Measurements from ENCODE around the gene ERGIC3.

DNA sequence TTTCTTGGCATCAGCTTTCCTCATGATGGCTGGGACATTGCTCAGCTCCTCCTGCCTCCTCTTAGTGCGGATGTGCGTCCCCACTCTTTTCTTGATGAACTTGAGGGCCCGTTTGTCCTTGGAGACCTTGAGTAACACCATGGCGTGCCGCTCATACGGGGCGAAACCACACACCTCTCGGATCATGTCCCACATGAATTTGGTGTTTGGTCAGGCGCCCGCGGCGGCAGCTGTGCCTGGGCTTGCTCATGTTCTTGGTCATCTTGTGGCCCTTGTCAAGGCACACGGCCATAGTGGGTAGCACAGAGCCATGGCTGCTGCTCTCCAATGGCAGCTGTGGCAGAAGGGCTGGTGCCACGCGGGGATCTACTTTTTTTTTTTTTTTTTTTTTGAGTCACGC, 2.6 kb downstream of the ERGIC3 start:
- TF ChIP-seq ZBTB1 (tag by site-specific recombination; IDR thresholded peaks at IDR 0.05): no peak
- TF ChIP-seq ZNF792 (tag by site-specific recombination; IDR thresholded peaks at IDR 0.05): no peak
- TF ChIP-seq ZNF133 (tag by site-specific recombination; IDR thresholded peaks at IDR 0.05): no peak
- TF ChIP-seq, protein P1, sequence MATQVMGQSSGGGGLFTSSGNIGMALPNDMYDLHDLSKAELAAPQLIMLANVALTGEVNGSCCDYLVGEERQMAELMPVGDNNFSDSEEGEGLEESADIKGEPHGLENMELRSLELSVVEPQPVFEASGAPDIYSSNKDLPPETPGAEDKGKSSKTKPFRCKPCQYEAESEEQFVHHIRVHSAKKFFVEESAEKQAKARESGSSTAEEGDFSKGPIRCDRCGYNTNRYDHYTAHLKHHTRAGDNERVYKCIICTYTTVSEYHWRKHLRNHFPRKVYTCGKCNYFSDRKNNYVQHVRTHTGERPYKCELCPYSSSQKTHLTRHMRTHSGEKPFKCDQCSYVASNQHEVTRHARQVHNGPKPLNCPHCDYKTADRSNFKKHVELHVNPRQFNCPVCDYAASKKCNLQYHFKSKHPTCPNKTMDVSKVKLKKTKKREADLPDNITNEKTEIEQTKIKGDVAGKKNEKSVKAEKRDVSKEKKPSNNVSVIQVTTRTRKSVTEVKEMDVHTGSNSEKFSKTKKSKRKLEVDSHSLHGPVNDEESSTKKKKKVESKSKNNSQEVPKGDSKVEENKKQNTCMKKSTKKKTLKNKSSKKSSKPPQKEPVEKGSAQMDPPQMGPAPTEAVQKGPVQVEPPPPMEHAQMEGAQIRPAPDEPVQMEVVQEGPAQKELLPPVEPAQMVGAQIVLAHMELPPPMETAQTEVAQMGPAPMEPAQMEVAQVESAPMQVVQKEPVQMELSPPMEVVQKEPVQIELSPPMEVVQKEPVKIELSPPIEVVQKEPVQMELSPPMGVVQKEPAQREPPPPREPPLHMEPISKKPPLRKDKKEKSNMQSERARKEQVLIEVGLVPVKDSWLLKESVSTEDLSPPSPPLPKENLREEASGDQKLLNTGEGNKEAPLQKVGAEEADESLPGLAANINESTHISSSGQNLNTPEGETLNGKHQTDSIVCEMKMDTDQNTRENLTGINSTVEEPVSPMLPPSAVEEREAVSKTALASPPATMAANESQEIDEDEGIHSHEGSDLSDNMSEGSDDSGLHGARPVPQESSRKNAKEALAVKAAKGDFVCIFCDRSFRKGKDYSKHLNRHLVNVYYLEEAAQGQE (tag by site-specific recombination; IDR thresholded peaks at IDR 0.05): no peak
- TF ChIP-seq, protein P2, sequence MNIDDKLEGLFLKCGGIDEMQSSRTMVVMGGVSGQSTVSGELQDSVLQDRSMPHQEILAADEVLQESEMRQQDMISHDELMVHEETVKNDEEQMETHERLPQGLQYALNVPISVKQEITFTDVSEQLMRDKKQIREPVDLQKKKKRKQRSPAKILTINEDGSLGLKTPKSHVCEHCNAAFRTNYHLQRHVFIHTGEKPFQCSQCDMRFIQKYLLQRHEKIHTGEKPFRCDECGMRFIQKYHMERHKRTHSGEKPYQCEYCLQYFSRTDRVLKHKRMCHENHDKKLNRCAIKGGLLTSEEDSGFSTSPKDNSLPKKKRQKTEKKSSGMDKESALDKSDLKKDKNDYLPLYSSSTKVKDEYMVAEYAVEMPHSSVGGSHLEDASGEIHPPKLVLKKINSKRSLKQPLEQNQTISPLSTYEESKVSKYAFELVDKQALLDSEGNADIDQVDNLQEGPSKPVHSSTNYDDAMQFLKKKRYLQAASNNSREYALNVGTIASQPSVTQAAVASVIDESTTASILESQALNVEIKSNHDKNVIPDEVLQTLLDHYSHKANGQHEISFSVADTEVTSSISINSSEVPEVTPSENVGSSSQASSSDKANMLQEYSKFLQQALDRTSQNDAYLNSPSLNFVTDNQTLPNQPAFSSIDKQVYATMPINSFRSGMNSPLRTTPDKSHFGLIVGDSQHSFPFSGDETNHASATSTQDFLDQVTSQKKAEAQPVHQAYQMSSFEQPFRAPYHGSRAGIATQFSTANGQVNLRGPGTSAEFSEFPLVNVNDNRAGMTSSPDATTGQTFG (tag by site-specific recombination; IDR thresholded peaks at IDR 0.05; ENCODE audit: borderline replicate concordance): no peak
- TF ChIP-seq, protein P3, sequence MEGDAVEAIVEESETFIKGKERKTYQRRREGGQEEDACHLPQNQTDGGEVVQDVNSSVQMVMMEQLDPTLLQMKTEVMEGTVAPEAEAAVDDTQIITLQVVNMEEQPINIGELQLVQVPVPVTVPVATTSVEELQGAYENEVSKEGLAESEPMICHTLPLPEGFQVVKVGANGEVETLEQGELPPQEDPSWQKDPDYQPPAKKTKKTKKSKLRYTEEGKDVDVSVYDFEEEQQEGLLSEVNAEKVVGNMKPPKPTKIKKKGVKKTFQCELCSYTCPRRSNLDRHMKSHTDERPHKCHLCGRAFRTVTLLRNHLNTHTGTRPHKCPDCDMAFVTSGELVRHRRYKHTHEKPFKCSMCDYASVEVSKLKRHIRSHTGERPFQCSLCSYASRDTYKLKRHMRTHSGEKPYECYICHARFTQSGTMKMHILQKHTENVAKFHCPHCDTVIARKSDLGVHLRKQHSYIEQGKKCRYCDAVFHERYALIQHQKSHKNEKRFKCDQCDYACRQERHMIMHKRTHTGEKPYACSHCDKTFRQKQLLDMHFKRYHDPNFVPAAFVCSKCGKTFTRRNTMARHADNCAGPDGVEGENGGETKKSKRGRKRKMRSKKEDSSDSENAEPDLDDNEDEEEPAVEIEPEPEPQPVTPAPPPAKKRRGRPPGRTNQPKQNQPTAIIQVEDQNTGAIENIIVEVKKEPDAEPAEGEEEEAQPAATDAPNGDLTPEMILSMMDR (tag by site-specific recombination; IDR thresholded peaks at IDR 0.05): no peak
- TF ChIP-seq SETDB1 (IDR thresholded peaks at IDR 0.05; ENCODE audit: insufficient read length, low read length): no peak
- no peak for TF ChIP-seq ZNF239 (tag by site-specific recombination; IDR thresholded peaks at IDR 0.05)
- no peak for TF ChIP-seq ZNF223 (tag by site-specific recombination; IDR thresholded peaks at IDR 0.05)
- no peak for TF ChIP-seq ZNF266 (tag by site-specific recombination; IDR thresholded peaks at IDR 0.05; ENCODE audit: low read depth)
- no peak for TF ChIP-seq TSHZ1 (tag by site-specific recombination; IDR thresholded peaks at IDR 0.05; ENCODE audit: borderline replicate concordance)
- no peak for TF ChIP-seq KLF16 (tag by site-specific recombination; IDR thresholded peaks at IDR 0.05)
- TF ChIP-seq ZNF701 (tag by site-specific recombination; IDR thresholded peaks at IDR 0.05): no peak

All from HEK293 (cell line).